Measurements from ENCODE around the gene FOXL2.

GRCh38 chr3:138912237-138912636 is 34.7 kb downstream of the FOXL2 start:
- TF ChIP-seq EZH2phosphoT487 (conservative IDR thresholded peaks at IDR 0.05; ENCODE audit: low read length) (no peak), CTCF (IDR thresholded peaks at IDR 0.05; ENCODE audit: insufficient read depth, low read length, poor library complexity, severe bottlenecking) (no peak)
